GM19043 (cell line): ENCODE measurements around the gene HMX3.
A peak's percentile ranks its signal among the peaks of the same experiment; 100 is the strongest.

Experiments
- ATAC-seq: cut with Tn5 transposase; IDR thresholded peaks from one replicate; pipeline ENCODE4 v1.9.1; 2021; ENCODE audit warnings: low read depth; ENCODE audit not compliant: unreplicated experiment

The HMX3 gene

GRCh38 chr10:123135415-123136141 lies at the start of gene HMX3:
Gene HMX3 (plus strand): TSS chr10:123135970. CDS start chr10:123136051, 81 bp downstream.
- ATAC-seq = no peak

GRCh38 chr10:123086281-123086680 lies 49.5 kb upstream of the HMX3 start:
- ATAC-seq = no peak

GRCh38 chr10:123087348-123087747 lies 48.4 kb upstream of the HMX3 start:
- no peak for ATAC-seq

- ATAC-seq = no peak
Measured at GRCh38 chr10:123087786-123088185, 48.0 kb upstream of the HMX3 start.

GRCh38 chr10:123092635-123093414 lies 42.9 kb upstream of the HMX3 start:
- ATAC-seq = no peak

GRCh38 chr10:123093489-123093888 lies 42.3 kb upstream of the HMX3 start:
- no peak for ATAC-seq

- ATAC-seq = no peak
Measured at GRCh38 chr10:123096452-123096851, 39.3 kb upstream of the HMX3 start.

- no peak for ATAC-seq
Measured at GRCh38 chr10:123097039-123097438, 38.7 kb upstream of the HMX3 start.

- ATAC-seq = no peak
Measured at GRCh38 chr10:123100030-123100762, 35.6 kb upstream of the HMX3 start.

- no peak for ATAC-seq
Measured at GRCh38 chr10:123101872-123102271, 33.9 kb upstream of the HMX3 start.

- no peak for ATAC-seq
Measured at GRCh38 chr10:123102673-123103072, 33.1 kb upstream of the HMX3 start.

GRCh38 chr10:123103944-123104343 lies 31.8 kb upstream of the HMX3 start:
- ATAC-seq = no peak

- ATAC-seq = no peak
Measured at GRCh38 chr10:123109466-123109865, 26.3 kb upstream of the HMX3 start.

- no peak for ATAC-seq
Measured at GRCh38 chr10:123117644-123118417, 17.9 kb upstream of the HMX3 start.

GRCh38 chr10:123119081-123119480 lies 16.7 kb upstream of the HMX3 start:
- no peak for ATAC-seq

- no peak for ATAC-seq
Measured at GRCh38 chr10:123126246-123126645, 9.5 kb upstream of the HMX3 start.

GRCh38 chr10:123129618-123130271 lies 6.0 kb upstream of the HMX3 start:
- ATAC-seq = no peak

GRCh38 chr10:123132576-123133477 lies 2.9 kb upstream of the HMX3 start:
- ATAC-seq = peak; percentile 54
